Activated naive CD8-positive, alpha-beta T cell treated with anti-CD3 and anti-CD28 coated beads, Interleukin-2, amount 50 U/mL, for 16 hours (primary cell): ENCODE results near the gene SLC16A2.
A peak's percentile ranks its signal among the peaks of the same experiment; 100 is the strongest.

ENCODE experiments used
- DNase-seq: peaks from one replicate; pipeline ENCODE4 v3.0.0-alpha.2; 2020; ENCODE audit warnings: low read depth, low spot score

The SLC16A2 gene

GRCh38 chrX:74421036-74421739, at the start of gene SLC16A2:
SLC16A2 (plus strand) TSS chrX:74421493; CDS start chrX:74421638, 145 bp downstream.
- no peak for DNase-seq

GRCh38 chrX:74372272-74372671, 49.0 kb upstream of the SLC16A2 start:
- no peak for DNase-seq

GRCh38 chrX:74377282-74377681, 44.0 kb upstream of the SLC16A2 start:
- no peak for DNase-seq

GRCh38 chrX:74382613-74383012, 38.7 kb upstream of the SLC16A2 start:
- peak; percentile 27 for DNase-seq

GRCh38 chrX:74383611-74384010, 37.7 kb upstream of the SLC16A2 start:
- no peak for DNase-seq

GRCh38 chrX:74389016-74389722, 32.1 kb upstream of the SLC16A2 start:
- no peak for DNase-seq

- no peak for DNase-seq
Observed at GRCh38 chrX:74395556-74395955, 25.7 kb upstream of the SLC16A2 start.

- DNase-seq = no peak
Observed at GRCh38 chrX:74405973-74406489, 15.3 kb upstream of the SLC16A2 start.

- DNase-seq = no peak
Observed at GRCh38 chrX:74408304-74408703, 13.0 kb upstream of the SLC16A2 start.

- DNase-seq = no peak
Observed at GRCh38 chrX:74419864-74420195, 1.5 kb upstream of the SLC16A2 start.

- DNase-seq = no peak
Observed at GRCh38 chrX:74420196-74421035, 877 bp upstream of the SLC16A2 start.

GRCh38 chrX:74421740-74422352, 553 bp downstream of the SLC16A2 start:
- DNase-seq = no peak

- DNase-seq = no peak
Observed at GRCh38 chrX:74422576-74423288, 1.4 kb downstream of the SLC16A2 start.

GRCh38 chrX:74423289-74423998, 2.2 kb downstream of the SLC16A2 start:
- no peak for DNase-seq

GRCh38 chrX:74426071-74426470, 4.8 kb downstream of the SLC16A2 start:
- no peak for DNase-seq

- no peak for DNase-seq
Observed at GRCh38 chrX:74426615-74427014, 5.3 kb downstream of the SLC16A2 start.

GRCh38 chrX:74431797-74432196, 10.5 kb downstream of the SLC16A2 start:
- DNase-seq = no peak

GRCh38 chrX:74434336-74434735, 13.0 kb downstream of the SLC16A2 start:
- no peak for DNase-seq

GRCh38 chrX:74437530-74437929, 16.2 kb downstream of the SLC16A2 start:
- DNase-seq = no peak

GRCh38 chrX:74438764-74439163, 17.5 kb downstream of the SLC16A2 start:
- no peak for DNase-seq
